Placental epithelial cell (primary cell): ENCODE data around the gene OR10J5. TPM values are rescaled to one million over a fixed set of nuclear protein-coding genes. Genes with fewer than 3 reads are reported as not detected.

Source experiments
- total RNA-seq: library from RNA; depleted of rRNA; stranded (reverse); fragments of >200 nt; gene quantifications from 2 replicates; pipeline ENCODE4 v1.2.3, GENCODE V29; 2012

OR10J5 gene
- not detected in 2 replicates for total RNA-seq

DNA sequence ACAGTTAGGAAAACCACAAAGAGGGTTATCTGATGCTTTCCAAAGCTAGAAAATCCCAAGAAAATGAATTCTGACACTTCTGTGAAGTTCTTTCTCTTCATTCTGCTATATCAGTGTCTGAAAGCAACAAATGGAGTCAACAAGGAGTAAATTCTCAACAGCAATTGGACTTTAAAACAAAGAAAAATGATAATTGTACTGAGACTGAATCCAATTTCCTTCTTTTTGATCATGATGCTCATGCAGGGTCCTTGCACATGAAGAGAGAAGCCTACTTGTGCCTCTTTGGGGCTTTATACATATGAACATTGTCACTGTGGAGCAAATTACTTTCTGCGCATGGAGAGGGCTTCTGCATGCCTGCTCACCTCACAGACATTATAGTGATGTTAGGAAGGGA is at the start of gene OR10J5:
Gene OR10J5 (minus strand): TSS at position 101 of the 400 bp plus-strand sequence. CDS start 0 bp downstream, at position 101.

Other genes starting within 250 kb of the OR10J5 start
- not detected in 2 replicates for gene FCER1A, start 233.7 kb downstream of the OR10J5 start, total RNA-seq
- gene OR10J4, start 103.8 kb downstream of the OR10J5 start, total RNA-seq = not detected in 2 replicates
- gene OR10J1, start 96.3 kb downstream of the OR10J5 start, total RNA-seq = not detected in 2 replicates
- not detected in 2 replicates for gene APCS, start 51.8 kb upstream of the OR10J5 start, total RNA-seq
- gene CRP, start 178.6 kb upstream of the OR10J5 start, total RNA-seq = under 0.01 TPM in 1 of 2 replicates, not detected in the other
- 31.0 and 47.8 TPM in 2 replicates for gene DUSP23, start 245.0 kb upstream of the OR10J5 start, total RNA-seq